Skin of body (tissue), 2 donors: ENCODE results near the gene CASZ1. TPM values are rescaled to one million over a fixed set of nuclear protein-coding genes. Genes with fewer than 3 reads are reported as not detected.

ENCODE experiments used
- DNase-seq: peaks from one replicate; lab custom pipeline; 2025; lab: John Stamatoyannopoulos, UW
- total RNA-seq: library from RNA; depleted of rRNA; stranded (reverse); fragments of >200 nt; gene quantifications from one replicate; pipeline ENCODE4 v1.2.3, GENCODE V29; 2014

Gene CASZ1, protein sequence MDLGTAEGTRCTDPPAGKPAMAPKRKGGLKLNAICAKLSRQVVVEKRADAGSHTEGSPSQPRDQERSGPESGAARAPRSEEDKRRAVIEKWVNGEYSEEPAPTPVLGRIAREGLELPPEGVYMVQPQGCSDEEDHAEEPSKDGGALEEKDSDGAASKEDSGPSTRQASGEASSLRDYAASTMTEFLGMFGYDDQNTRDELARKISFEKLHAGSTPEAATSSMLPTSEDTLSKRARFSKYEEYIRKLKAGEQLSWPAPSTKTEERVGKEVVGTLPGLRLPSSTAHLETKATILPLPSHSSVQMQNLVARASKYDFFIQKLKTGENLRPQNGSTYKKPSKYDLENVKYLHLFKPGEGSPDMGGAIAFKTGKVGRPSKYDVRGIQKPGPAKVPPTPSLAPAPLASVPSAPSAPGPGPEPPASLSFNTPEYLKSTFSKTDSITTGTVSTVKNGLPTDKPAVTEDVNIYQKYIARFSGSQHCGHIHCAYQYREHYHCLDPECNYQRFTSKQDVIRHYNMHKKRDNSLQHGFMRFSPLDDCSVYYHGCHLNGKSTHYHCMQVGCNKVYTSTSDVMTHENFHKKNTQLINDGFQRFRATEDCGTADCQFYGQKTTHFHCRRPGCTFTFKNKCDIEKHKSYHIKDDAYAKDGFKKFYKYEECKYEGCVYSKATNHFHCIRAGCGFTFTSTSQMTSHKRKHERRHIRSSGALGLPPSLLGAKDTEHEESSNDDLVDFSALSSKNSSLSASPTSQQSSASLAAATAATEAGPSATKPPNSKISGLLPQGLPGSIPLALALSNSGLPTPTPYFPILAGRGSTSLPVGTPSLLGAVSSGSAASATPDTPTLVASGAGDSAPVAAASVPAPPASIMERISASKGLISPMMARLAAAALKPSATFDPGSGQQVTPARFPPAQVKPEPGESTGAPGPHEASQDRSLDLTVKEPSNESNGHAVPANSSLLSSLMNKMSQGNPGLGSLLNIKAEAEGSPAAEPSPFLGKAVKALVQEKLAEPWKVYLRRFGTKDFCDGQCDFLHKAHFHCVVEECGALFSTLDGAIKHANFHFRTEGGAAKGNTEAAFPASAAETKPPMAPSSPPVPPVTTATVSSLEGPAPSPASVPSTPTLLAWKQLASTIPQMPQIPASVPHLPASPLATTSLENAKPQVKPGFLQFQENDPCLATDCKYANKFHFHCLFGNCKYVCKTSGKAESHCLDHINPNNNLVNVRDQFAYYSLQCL (N-terminal part only)
- total RNA-seq, result 34.0 TPM

- peak; percentile 70 for DNase-seq
Observed at GRCh38 chr1:10796029-10796944, at the start of gene CASZ1. CASZ1 (minus strand) TSS chr1:10796646; CDS start chr1:10693889, 102,757 bp downstream.

DNA sequence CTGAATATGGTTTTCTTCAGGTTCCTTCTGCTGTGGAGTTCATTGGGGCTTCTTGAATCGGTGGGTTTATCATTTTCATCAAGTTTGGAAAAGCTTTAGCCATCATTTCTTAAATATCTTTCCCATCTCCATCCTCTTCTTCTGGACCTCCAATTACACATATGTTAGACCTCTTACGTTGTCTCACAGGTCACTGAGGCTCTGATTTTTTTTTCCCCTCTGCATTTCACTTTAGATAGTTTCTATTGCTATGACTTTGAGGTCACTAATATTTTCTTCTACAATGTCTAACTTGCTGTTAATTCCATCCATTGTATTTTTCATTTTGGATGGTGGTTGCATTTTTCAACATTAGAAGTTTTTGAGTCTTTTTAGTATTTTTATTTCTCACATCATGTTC, 47.3 kb upstream of the CASZ1 start:
- no peak for DNase-seq

GRCh38 chr1:10841118-10841517, 44.7 kb upstream of the CASZ1 start:
- no peak for DNase-seq

- no peak for DNase-seq
Observed at GRCh38 chr1:10839188-10839770, 42.8 kb upstream of the CASZ1 start.

DNA sequence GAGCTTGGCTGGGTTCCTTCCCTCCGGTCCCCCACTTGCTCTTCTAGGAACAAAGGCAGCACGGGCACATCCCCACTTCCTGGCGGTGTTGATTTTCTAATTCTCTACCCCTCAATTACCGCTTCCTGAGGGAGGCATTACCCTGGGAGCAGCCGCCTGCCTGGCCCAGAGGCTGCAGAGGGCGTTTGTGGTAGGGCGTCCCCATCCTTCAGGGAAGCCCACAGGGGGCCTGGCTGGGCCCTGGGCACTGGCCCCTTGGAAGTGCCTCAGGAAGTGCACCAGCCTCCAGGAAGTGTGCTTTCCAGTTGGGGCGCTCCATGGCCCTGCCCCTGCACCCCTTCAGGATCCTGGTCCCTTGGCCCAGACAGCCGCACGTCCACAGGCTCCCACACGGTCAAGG, 42.1 kb upstream of the CASZ1 start:
- no peak for DNase-seq

DNA sequence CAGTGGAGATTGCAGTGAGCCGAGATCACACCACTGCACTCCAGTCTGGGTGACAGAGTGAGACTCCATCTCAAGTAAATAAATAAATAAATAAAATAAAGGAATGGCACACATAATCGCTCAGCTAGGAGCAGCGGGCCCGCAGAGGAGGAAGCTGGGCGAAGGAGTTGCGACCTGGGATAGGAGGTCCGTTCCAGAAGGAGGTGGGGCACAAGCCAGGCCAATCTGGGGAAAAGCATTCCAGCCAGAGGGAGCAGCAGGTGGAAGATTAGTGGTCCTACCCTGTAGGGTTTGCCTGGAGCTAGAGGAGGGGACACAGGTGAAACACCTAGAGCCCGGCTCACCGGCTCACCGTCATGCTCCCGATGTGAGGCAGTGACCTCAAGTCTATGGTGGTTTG, 40.3 kb upstream of the CASZ1 start:
- DNase-seq, result no peak

GRCh38 chr1:10835822-10836421, 39.5 kb upstream of the CASZ1 start:
- no peak for DNase-seq

- no peak for DNase-seq
Observed at GRCh38 chr1:10835421-10835820, 39.0 kb upstream of the CASZ1 start.

- DNase-seq, result no peak
Observed at GRCh38 chr1:10834770-10835412, 38.4 kb upstream of the CASZ1 start.

- no peak for DNase-seq
Observed at GRCh38 chr1:10833630-10834557, 37.4 kb upstream of the CASZ1 start.

DNA sequence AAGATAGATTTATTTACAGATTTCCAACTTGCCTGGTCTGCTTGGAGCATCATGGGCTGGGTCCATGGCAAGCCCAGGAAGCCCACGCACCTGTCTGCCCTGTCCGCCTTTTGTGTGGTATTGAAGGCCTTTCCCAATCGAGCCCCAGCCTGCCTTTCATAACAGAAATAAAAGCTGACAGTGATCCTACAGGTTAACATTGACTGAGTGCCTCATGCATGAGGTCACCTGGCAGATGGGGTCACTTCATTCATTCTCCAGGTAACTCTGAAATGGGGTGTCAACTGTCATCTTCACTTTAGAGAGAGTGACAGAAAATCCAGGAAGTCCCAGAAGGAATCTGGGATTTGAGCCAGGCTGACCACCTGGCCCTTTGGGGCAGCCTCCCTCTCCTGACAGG, 36.3 kb upstream of the CASZ1 start:
- DNase-seq, result no peak

DNA sequence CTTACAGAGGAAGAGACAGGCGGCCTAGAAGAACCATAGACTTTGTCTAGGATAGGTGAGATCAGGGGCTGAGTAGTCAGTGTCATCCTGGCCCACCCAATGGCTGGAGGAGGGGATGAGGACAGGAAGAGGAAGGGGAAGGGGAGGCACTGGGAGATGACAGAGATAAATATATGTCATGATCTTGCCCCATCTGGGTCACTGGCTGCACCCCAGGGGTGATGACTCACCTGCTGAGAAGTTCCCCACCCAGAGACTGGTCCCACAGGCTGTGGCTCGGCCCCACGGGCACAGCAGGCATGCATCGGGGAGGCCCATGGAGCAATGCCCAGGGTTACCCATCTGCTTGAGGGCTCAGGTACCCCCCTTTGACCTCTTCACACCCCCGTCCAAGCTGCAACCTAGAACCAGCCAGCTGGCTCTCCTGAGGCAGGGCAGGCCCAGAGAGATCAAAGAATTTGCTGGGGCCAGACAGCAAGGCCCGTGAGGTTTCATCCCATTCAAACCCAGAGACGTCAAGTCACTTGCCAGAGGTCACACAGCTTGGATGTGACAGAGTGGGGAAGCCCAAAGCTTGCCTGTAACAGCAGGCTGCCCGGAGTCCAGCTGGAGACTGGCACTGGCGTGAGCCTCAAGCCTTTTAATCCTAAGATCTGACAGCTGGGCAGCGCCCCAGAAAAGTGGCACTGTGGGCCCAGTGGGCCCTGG, 34.7 kb upstream of the CASZ1 start:
- DNase-seq, result no peak

GRCh38 chr1:10829965-10830515, 33.6 kb upstream of the CASZ1 start:
- no peak for DNase-seq

DNA sequence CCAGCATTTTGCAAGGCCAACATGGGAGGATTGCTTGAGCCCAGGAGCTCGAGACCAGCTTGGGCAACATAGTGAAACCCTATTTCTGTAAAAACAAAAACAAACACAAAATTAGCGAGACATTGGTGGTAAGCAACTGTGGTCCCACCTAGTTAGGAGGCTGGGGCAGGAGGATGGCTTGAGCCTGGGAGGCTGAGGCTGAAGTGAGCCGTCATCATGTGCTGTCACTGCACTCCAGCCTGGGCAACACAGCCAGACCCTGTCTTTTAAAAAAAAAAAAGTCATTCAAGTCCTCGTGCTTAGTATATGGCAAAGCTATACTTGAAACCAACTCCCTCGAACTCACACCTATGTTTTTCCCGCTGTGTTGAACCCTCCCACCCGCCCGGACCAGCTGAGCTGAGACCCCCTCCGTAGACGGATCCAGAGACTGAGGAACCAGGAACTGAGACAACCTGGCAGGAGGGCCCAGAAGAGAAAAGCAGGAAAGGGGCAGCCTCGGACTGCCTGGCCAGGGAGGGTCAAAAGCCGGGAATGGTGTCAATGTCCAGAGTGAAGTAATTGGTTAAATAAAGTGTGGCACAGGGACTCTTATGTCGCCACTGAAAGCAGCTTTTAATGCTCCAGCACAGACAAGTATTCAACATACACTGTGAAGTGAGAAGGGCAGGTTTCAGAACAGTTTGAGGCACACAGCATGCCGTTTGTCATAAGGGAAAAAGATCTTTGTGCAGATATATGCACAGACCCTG, 32.8 kb upstream of the CASZ1 start:
- no peak for DNase-seq

DNA sequence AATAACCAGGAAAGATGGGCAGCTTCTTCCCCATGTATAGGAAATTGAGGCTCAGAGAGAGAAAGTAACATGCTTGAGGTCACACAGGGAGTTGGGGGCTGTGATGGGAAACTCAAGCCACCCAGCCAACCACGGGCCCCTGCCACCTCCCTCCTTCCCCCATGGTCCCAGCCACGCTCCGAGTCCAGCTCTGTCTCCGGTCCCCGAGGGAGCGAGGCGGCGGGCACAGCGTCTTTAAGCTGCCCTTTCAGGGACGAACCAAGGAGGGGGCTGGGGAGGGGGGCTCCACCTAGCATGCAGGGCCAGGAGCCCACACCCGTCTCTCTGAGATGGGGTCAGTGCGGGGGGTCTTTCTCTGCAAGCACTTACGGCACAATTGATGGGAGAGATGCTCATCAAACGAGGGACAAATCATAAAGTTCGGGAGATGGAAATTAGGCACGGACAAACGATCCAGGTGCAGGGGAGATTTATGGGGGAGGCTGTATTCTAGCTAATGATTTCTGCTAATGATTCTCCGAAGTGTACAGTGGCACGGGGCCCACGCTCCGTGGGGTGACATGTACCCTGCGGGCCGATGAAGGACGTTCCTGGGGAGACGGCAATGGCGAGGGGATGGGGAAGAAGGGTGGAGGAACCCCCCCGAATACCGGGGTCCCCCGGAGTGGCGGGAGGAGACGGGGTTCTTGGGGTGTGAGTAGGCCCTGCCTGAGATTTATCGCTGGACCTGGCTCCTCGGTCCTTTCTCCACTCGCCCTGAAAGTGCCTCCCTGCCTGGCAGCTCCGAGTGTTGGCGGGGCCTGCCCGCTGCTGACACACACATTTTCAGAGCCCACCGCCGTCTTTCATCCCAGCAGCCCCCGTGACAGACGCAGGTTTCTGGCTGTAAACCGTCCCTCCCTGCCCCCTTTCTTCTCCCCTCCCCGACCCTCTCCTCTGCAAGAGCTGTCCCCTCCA, 31.2 kb upstream of the CASZ1 start:
- DNase-seq, result no peak
